Right ventricle myocardium inferior (tissue), 1 donor: ENCODE results near the gene RAB39A. TPM values are rescaled to one million over a fixed set of nuclear protein-coding genes. Genes with fewer than 3 reads are reported as not detected.

Experiments used
- ATAC-seq: fragments of 200-7000 bp; cut with Tn5 transposase; one replicate; pipeline ENCODE4 v1.9.1; 2020; ENCODE audit warnings: mild to moderate bottlenecking, moderate library complexity
- DNase-seq: peaks from one replicate; pipeline ENCODE4 v3.0.0; 2021; ENCODE audit errors: missing footprints
- intact Hi-C: fragments of 100-400 bp; cut with DNase I; formaldehyde crosslinking; loops from one replicate; pipeline ENCODE4 v1.11.0; 2022
- total RNA-seq: library from RNA; stranded (reverse); fragmentation: NEBNext Ultra II Directional; extraction: Animal tissue kit (Norgen Biotek cat#: 25700); gene quantifications from one replicate; pipeline ENCODE4 v1.2.1, GENCODE V29; 2021
- donor health status: DM: no; HTN: yes; CAD: no; lungs with severe emphysema.

The RAB39A gene
- total RNA-seq, 1 donor from 2014 or later, result 1.1 TPM

DNA sequence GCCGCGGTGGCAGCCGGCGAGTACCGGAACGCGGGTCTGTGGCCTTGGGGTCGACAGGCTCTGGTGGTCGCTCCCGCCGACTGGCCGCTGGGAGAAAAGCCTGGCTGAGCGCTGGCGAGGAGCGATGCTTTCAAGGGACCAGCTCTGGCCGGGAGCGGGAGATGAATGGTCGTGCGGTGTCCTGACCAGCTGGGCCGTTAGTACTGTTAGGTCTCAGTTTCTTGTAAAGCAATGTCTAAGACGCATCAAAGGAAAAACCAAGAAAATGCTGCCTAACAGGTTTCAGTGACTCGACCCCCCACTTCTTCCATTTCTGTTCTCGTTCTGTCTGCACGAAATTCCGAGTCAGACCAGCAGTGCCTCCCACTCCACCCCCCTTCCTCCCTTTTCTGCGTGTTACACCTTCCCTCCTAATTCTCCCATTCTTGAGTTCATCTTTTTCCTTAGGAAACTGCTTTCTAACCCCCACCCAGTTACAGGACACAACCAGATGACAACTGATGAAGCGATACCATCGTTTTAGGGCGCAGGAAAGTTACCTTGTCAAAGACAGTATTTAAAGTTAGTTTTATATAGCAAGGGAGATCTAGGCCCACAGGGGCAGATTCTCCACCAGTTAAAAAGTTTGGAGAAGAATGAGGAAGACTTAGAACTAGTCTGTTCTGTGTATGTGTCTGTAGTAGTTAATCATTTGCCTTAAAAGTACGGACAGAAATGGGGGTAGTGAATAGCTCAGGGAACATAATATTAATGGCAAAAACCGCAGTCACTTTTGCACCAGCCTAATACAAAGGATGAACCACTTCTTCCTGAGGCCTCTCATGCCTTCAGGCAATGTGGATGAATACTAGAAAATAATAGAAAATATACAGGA lies 81.5 kb downstream of the RAB39A start:
- ATAC-seq (peak; percentile 10), DNase-seq (no peak)
- intact Hi-C loops, result loop anchor here (10.0 kb wide), 1 partner anchor 645 kb away; no protein-coding TSS in a partner anchor

DNA sequence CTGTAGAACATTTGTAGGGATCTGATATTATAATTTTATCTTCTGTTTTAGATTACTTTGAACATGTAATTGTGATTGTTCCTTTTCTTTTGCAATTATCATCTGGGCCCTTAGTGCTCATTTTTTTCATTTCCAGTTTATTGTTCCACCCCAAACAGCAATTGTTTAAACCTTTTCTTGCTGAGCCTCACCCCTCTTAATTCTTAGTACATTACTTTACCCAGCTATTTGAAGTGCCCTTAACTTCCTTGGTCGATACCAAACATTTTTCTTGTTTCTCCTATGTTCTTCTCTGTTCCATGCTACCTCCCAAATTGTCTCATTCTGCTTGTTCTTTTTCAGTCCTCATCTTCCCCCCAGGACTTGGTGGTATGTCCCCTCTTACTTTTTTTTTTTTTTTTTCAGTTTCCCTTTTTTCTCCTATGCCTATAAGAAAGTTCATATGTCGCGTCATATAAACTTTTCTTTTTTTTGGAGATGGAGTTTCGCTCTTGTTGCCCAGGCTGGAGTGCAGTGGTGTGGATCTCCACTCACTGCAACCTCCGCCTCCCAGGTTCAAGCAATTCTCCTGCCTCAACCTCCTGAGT lies 84.0 kb downstream of the RAB39A start:
- intact Hi-C loops, result no loop called here
- ATAC-seq (no peak), DNase-seq (no peak)

Other genes starting within 250 kb of the RAB39A start
- gene SLN, start 216.4 kb upstream of the RAB39A start, total RNA-seq, result 23.2 TPM
- 0.46 TPM for gene SLC35F2, start 69.7 kb upstream of the RAB39A start, total RNA-seq
- 34.2 TPM for gene CUL5, start 80.5 kb downstream of the RAB39A start, total RNA-seq
- 396 TPM for gene ACAT1, start 193.1 kb downstream of the RAB39A start, total RNA-seq